HepG2 (cell line): ENCODE data around the gene NT5C3B. TPM values are rescaled to one million over a fixed set of nuclear protein-coding genes. Genes with fewer than 3 reads are reported as not detected.
A peak's percentile ranks its signal among the peaks of the same experiment; 100 is the strongest.

Experiments
- ARID2 ChIP-seq: sonication (generic); formaldehyde crosslinking; IDR thresholded peaks from 2 replicates; pipeline ENCODE4 v1.8.1; 2022; ENCODE audit warnings: mild to moderate bottlenecking, missing genetic modification reagents, borderline replicate concordance
- ARID5B ChIP-seq: IDR thresholded peaks from 2 replicates; pipeline ENCODE4 v1.4.0; 2020; ENCODE audit warnings: mild to moderate bottlenecking, missing genetic modification reagents
- ATF1 ChIP-seq: IDR thresholded peaks from 2 replicates; pipeline ENCODE4 v1.6.1; 2016; ENCODE audit warnings: mild to moderate bottlenecking, control low read depth
- ATF5 ChIP-seq: sonication (generic); formaldehyde crosslinking; IDR thresholded peaks from 2 replicates; pipeline ENCODE4 v1.4.0; 2020; ENCODE audit warnings: mild to moderate bottlenecking, low read depth, missing genetic modification reagents
- DNMT1 ChIP-seq: sonication (generic); formaldehyde crosslinking; IDR thresholded peaks from 2 replicates; pipeline ENCODE4 v1.5.1; 2020; ENCODE audit warnings: mild to moderate bottlenecking, missing genetic modification reagents
- ELF3 ChIP-seq: IDR thresholded peaks from 2 replicates; pipeline ENCODE4 v1.6.1; 2016; ENCODE audit warnings: missing genetic modification reagents, missing compliant biosample characterization
- PHF5A ChIP-seq: IDR thresholded peaks from one replicate; pipeline ENCODE4 v1.6.1; 2018; ENCODE audit warnings: low read depth, missing genetic modification reagents; ENCODE audit not compliant: unreplicated experiment
- PRDM10 ChIP-seq: sonication (generic); formaldehyde crosslinking; IDR thresholded peaks from 2 replicates; pipeline ENCODE4 v1.4.0; 2020; ENCODE audit warnings: low read depth, missing genetic modification reagents
- XBP1 ChIP-seq: sonication (generic); formaldehyde crosslinking; IDR thresholded peaks from 2 replicates; pipeline ENCODE4 v1.5.0; 2020; ENCODE audit warnings: missing genetic modification reagents
- ZNF205 ChIP-seq: IDR thresholded peaks from 2 replicates; pipeline ENCODE4 v1.6.1; 2018; ENCODE audit warnings: missing biosample characterization, missing genetic modification reagents
- ZNF317 ChIP-seq: sonication (generic); formaldehyde crosslinking; IDR thresholded peaks from 2 replicates; pipeline ENCODE4 v1.5.0; 2020; ENCODE audit warnings: mild to moderate bottlenecking, missing genetic modification reagents
- ZNF329 ChIP-seq: sonication (generic); formaldehyde crosslinking; IDR thresholded peaks from 2 replicates; pipeline ENCODE4 v1.9.0; 2021; ENCODE audit warnings: low read depth, mild to moderate bottlenecking, missing genetic modification reagents
- ZNF530 ChIP-seq: sonication (generic); formaldehyde crosslinking; IDR thresholded peaks from 2 replicates; pipeline ENCODE4 v1.5.0; 2020; ENCODE audit warnings: low read depth, mild to moderate bottlenecking, missing genetic modification reagents
- ZNF580 ChIP-seq: IDR thresholded peaks from 2 replicates; pipeline ENCODE4 v1.6.1; 2016; ENCODE audit warnings: low read depth, borderline replicate concordance
- ZNF589 ChIP-seq: sonication (generic); formaldehyde crosslinking; conservative IDR thresholded peaks from 2 replicates; pipeline ENCODE4 v1.8.0; 2022; ENCODE audit warnings: mild to moderate bottlenecking, moderate library complexity, missing genetic modification reagents
- ZNF710 ChIP-seq: sonication (generic); formaldehyde crosslinking; IDR thresholded peaks from 2 replicates; pipeline ENCODE4 v1.5.0; 2020; ENCODE audit warnings: mild to moderate bottlenecking, missing genetic modification reagents, borderline replicate concordance
- ZSCAN30 ChIP-seq: sonication (generic); formaldehyde crosslinking; IDR thresholded peaks from 2 replicates; pipeline ENCODE4 v1.5.0; 2020; ENCODE audit warnings: mild to moderate bottlenecking, missing genetic modification reagents
- polyA plus RNA-seq, 8 experiments: library from polyadenylated mRNA; depleted of rRNA in 3 of 8; stranded (reverse) in 7 of 8; unstranded in 1 of 8; fragments of >200 nt; fragmentation: Illumina TruSeq in 4 of 8; extraction: Trizol in 4 of 8; gene quantifications; 2 replicates each; pipeline versions ENCODE4 v1.2.1 to v1.2.3, GENCODE V29; 2011 to 2016; ENCODE audit warnings: low read depth in 4 of 8, missing spikeins in 1 of 8, mixed read lengths in 1 of 8; ENCODE audit not compliant: insufficient read depth in 1 of 8
- total RNA-seq, 5 experiments: library from RNA; depleted of rRNA; stranded (reverse); fragments of >200 nt; fragmentation: Illumina TruSeq; extraction: Trizol; gene quantifications; 2 replicates each; pipeline ENCODE4 v1.2.3, GENCODE V29; 2016; ENCODE audit warnings: low read depth in 1 of 5

The NT5C3B gene
- total and polyA plus RNA-seq, 2 of the 13 experiments (the other 11 are each of a cell fraction or from before 2014, with no cell fraction given), result 104 to 126 TPM

GRCh38 chr17:41800601-41801373, 35.2 kb downstream of the NT5C3B start (continued):
- TF ChIP-seq DNMT1 (CRISPR knock-in tag) (no peak), ZNF580 (CRISPR knock-in tag) (0 out of 2 replicates have a peak, but pooled peaks have one; percentile 11), ELF3 (CRISPR knock-in tag) (no peak), ZNF710 (CRISPR knock-in tag) (no peak; the same call in 1 of the 2 replicates), ARID2 (peak; percentile 78; the same call in 1 of the 2 replicates), ZSCAN30 (CRISPR knock-in tag) (no peak), ZNF205 (CRISPR knock-in tag) (no peak), ARID5B (CRISPR knock-in tag) (peak; percentile 43), PHF5A (CRISPR knock-in tag) (no peak), PRDM10 (CRISPR knock-in tag) (peak; percentile 77; the same call in 1 of the 2 replicates), XBP1 (no peak), ZNF329 (CRISPR knock-in tag) (peak; percentile 10; the same call in 1 of the 2 replicates), ATF1 (CRISPR knock-in tag) (no peak), ZNF317 (no peak), ATF5 (no peak), ZNF530 (CRISPR knock-in tag) (no peak), ZNF589 (CRISPR knock-in tag) (0 out of 2 replicates have a peak, but pooled peaks have one; percentile 47)
